ENCODE data around the gene SCAMP1. TPM values are rescaled to one million over a fixed set of nuclear protein-coding genes. Genes with fewer than 3 reads are reported as not detected.

SCAMP1 gene
- polyA plus RNA-seq, 3 donors = 5.4 to 52.4 (median 47.8) TPM

DNA sequence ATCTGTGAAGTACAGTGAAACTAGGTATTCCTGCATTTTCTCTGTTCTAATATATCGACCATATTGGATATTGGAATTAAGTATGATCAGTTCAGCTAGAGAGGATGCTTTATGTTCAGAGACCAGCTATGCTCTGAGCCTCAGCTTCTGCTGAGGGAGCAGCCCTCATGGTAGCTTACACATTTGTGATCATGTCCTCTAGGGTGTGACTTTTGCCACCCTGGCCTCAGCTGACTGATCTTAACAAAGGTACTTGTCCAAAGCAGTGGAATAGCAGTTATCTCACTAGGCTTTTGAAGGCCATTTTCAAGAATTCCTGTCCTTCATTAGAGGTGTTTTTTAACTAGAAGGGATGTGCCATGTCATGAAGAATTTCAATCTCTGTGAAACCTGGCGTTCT lies 9.3 kb downstream of the SCAMP1 start:
- no peak for DNase-seq
- Histone ChIP-seq H2AFZ (ENCODE audit: insufficient read depth, low read depth, low read length, poor library complexity, severe bottlenecking) (no peak overlapping the region), H3K4me1 (ENCODE audit: control insufficient read depth in 1 of 2, insufficient read depth in 2 of 2, low read length in 2 of 2) (no peaks in the 10 kb centered on the region), H3K27ac (ENCODE audit: low read depth in 1 of 2, low read length in 2 of 2) (no peak overlapping the region), H4K20me1 (ENCODE audit: insufficient read depth, low read length) (peaks cover 59% of the 10 kb centered on the region), H3K9me3 (replicated peaks in 1 of 2; ENCODE audit: control insufficient read depth in 1 of 2, insufficient read depth in 1 of 2, low read length in 2 of 2) (no peaks in the 10 kb centered on the region), H3K79me2 (ENCODE audit: insufficient read depth, low read length) (peaks cover 93% of the 10 kb centered on the region), H3K27me3 (ENCODE audit: control insufficient read depth in 2 of 2, insufficient read depth in 2 of 2, low read length in 2 of 2) (no peaks in the 10 kb centered on the region), H3K4me3 (replicated peaks in 1 of 3; ENCODE audit: low read depth in 2 of 3, low read length in 3 of 3) (no peak overlapping the region), H3K4me2 (replicated peaks; ENCODE audit: extremely low read depth, low read length, poor library complexity, severe bottlenecking) (no peak overlapping the region), H3K9ac (ENCODE audit: insufficient read depth, low read length, poor library complexity, severe bottlenecking) (no peak overlapping the region), H3K36me3 (replicated peaks in 1 of 2; ENCODE audit: control insufficient read depth in 1 of 2, insufficient read depth in 2 of 2, low read length in 2 of 2) (no peaks in the 10 kb centered on the region)
- H3K9me3 Mint-ChIP-seq = no peaks in the 10 kb centered on the region
- H3K27me3 Mint-ChIP-seq (ENCODE audit: low read depth in 3 of 3) = no peaks in the 10 kb centered on the region
- no CpG with 5 or more reads among the region's 2 CpGs for WGBS (ENCODE audit: insufficient coverage)
- H3K27ac Mint-ChIP-seq = no peak overlapping the region
- H3K4me1 Mint-ChIP-seq = no peaks in the 10 kb centered on the region
- intact Hi-C loops (cut with micrococcal nuclease) = loop anchor here in 1 of 2 donors (10.0 kb wide), 1 partner anchor 275 kb away; the partner anchor contains the start of gene LHFPL2
- TF ChIP-seq, protein P1, sequence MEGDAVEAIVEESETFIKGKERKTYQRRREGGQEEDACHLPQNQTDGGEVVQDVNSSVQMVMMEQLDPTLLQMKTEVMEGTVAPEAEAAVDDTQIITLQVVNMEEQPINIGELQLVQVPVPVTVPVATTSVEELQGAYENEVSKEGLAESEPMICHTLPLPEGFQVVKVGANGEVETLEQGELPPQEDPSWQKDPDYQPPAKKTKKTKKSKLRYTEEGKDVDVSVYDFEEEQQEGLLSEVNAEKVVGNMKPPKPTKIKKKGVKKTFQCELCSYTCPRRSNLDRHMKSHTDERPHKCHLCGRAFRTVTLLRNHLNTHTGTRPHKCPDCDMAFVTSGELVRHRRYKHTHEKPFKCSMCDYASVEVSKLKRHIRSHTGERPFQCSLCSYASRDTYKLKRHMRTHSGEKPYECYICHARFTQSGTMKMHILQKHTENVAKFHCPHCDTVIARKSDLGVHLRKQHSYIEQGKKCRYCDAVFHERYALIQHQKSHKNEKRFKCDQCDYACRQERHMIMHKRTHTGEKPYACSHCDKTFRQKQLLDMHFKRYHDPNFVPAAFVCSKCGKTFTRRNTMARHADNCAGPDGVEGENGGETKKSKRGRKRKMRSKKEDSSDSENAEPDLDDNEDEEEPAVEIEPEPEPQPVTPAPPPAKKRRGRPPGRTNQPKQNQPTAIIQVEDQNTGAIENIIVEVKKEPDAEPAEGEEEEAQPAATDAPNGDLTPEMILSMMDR (IDR thresholded peaks at IDR 0.05) = no peak
- H3K4me3 Mint-ChIP-seq = no peak overlapping the region
- no peaks in the 10 kb centered on the region for H3K36me3 Mint-ChIP-seq

DNA sequence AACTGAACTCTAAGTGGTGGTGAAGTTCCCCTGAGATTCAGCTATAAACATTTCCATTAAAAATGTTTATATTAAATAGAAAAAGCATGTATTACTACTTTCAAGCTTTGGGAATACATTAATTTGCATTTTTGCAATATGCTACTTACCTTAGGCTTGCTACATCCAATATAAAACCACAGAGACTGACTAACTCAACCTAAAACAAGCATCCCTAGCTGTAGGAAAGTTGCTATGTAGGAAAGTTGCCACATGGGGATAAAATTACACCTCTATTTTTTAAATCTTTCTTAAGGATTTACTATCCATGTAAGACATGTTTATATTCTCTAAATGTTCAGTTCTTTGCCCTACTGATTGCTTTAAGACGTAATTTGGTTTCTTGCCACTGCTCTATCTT lies 12.8 kb downstream of the SCAMP1 start:
- Histone ChIP-seq H3K27me3 (ENCODE audit: control insufficient read depth in 2 of 2, insufficient read depth in 2 of 2, low read length in 2 of 2) (no peaks in the 10 kb centered on the region), H3K36me3 (replicated peaks in 1 of 2; ENCODE audit: control insufficient read depth in 1 of 2, insufficient read depth in 2 of 2, low read length in 2 of 2) (no peaks in the 10 kb centered on the region), H3K79me2 (ENCODE audit: insufficient read depth, low read length) (peaks cover 68% of the 10 kb centered on the region), H3K4me1 (ENCODE audit: control insufficient read depth in 1 of 2, insufficient read depth in 2 of 2, low read length in 2 of 2) (no peaks in the 10 kb centered on the region), H2AFZ (ENCODE audit: insufficient read depth, low read depth, low read length, poor library complexity, severe bottlenecking) (no peak overlapping the region), H3K4me3 (replicated peaks in 1 of 3; ENCODE audit: low read depth in 2 of 3, low read length in 3 of 3) (no peak overlapping the region), H3K27ac (ENCODE audit: low read depth in 1 of 2, low read length in 2 of 2) (no peak overlapping the region), H3K9me3 (replicated peaks in 1 of 2; ENCODE audit: control insufficient read depth in 1 of 2, insufficient read depth in 1 of 2, low read length in 2 of 2) (no peaks in the 10 kb centered on the region), H3K4me2 (replicated peaks; ENCODE audit: extremely low read depth, low read length, poor library complexity, severe bottlenecking) (no peak overlapping the region), H4K20me1 (ENCODE audit: insufficient read depth, low read length) (peaks cover 54% of the 10 kb centered on the region), H3K9ac (ENCODE audit: insufficient read depth, low read length, poor library complexity, severe bottlenecking) (no peak overlapping the region)
- Mint-ChIP-seq H3K4me1 (peaks cover 2% of the 10 kb centered on the region), H3K4me3 (no peak overlapping the region), H3K36me3 (peaks cover 0 to 3% of the 10 kb centered on the region in 2 donors), H3K27ac (no peak overlapping the region), H3K27me3 (ENCODE audit: low read depth in 3 of 3) (no peaks in the 10 kb centered on the region), H3K9me3 (no peaks in the 10 kb centered on the region)
- no peak for DNase-seq
- intact Hi-C loops (cut with micrococcal nuclease) = no loop called here
- TF ChIP-seq, protein P1 (IDR thresholded peaks at IDR 0.05) = no peak
- 100% methylated on average over 1 of the region's 1 CpG for WGBS (ENCODE audit: insufficient coverage)

Measured in CD14-positive monocyte (primary cell).